Brain microvascular endothelial cell (primary cell): ENCODE data around the gene VAV2.

ENCODE experiments used
- DNase-seq: peaks from one replicate; pipeline ENCODE4 v3.0.0-alpha.2; 2020
- H3K27ac ChIP-seq: fragments of 250-450 bp; sonication (Bioruptor Pico); 2 replicates; pipeline ENCODE4 v1.5.1; 2020; ENCODE audit warnings: mild to moderate bottlenecking, moderate library complexity
- H3K27me3 ChIP-seq: fragments of 250-450 bp; sonication (Bioruptor Pico); replicated peaks from 2 replicates; pipeline ENCODE4 v1.5.1; 2020; ENCODE audit warnings: mild to moderate bottlenecking
- H3K36me3 ChIP-seq: fragments of 250-450 bp; sonication (Bioruptor Pico); replicated peaks from 2 replicates; pipeline ENCODE4 v1.5.1; 2020; ENCODE audit warnings: mild to moderate bottlenecking
- H3K4me3 ChIP-seq: 2 replicates; pipeline ENCODE4 v1.5.1; 2011; ENCODE audit warnings: low read depth, mild to moderate bottlenecking, control low read depth, low read length, moderate library complexity
- CTCF ChIP-seq: IDR thresholded peaks from 2 replicates; pipeline ENCODE4 v1.5.1; 2011; ENCODE audit warnings: low read depth, mild to moderate bottlenecking, moderate library complexity, low read length, control low read depth, inconsistent platforms; ENCODE audit errors: missing control alignments
- in situ Hi-C: cut with HindIII; loops from 2 replicates; pipeline ENCODE4 v1.10.0; 2017; ENCODE audit warnings: low sequenced_read_pairs, low pct_ligation_motif_present

VAV2 gene

GRCh38 chr9:133779516-133780403, 212.4 kb downstream of the VAV2 start:
- no peak overlapping the region for H3K27ac ChIP-seq
- no peaks in the 10 kb centered on the region for H3K27me3 ChIP-seq
- H3K36me3 ChIP-seq: peaks cover 22% of the 10 kb centered on the region
- H3K4me3 ChIP-seq: no peak overlapping the region
- in situ Hi-C loops: loop anchor here (10.0 kb wide), 1 partner anchor 215 kb away; the partner anchor contains the start of gene VAV2
- no peak for DNase-seq
- no peak for TF ChIP-seq CTCF

GRCh38 chr9:133779081-133779480, 213.0 kb downstream of the VAV2 start:
- Histone ChIP-seq H3K27me3 (no peaks in the 10 kb centered on the region), H3K36me3 (peaks cover 28% of the 10 kb centered on the region), H3K27ac (no peak overlapping the region), H3K4me3 (no peak overlapping the region)
- in situ Hi-C loops: no loop called here
- no peak for DNase-seq
- TF ChIP-seq CTCF: no peak

GRCh38 chr9:133778336-133779013, 213.6 kb downstream of the VAV2 start:
- no peak for TF ChIP-seq CTCF
- Histone ChIP-seq H3K36me3 (peaks cover 34% of the 10 kb centered on the region), H3K4me3 (no peak overlapping the region), H3K27ac (no peak overlapping the region), H3K27me3 (no peaks in the 10 kb centered on the region)
- no peak for DNase-seq
- in situ Hi-C loops: no loop called here

GRCh38 chr9:133777871-133778270, 214.3 kb downstream of the VAV2 start:
- DNase-seq: no peak
- Histone ChIP-seq H3K4me3 (no peak overlapping the region), H3K27me3 (no peaks in the 10 kb centered on the region), H3K27ac (no peak overlapping the region), H3K36me3 (peaks cover 31% of the 10 kb centered on the region)
- no peak for TF ChIP-seq CTCF
- in situ Hi-C loops: no loop called here

- no peak for TF ChIP-seq CTCF
- Histone ChIP-seq H3K4me3 (no peak overlapping the region), H3K27me3 (no peaks in the 10 kb centered on the region), H3K36me3 (peaks cover 30% of the 10 kb centered on the region), H3K27ac (no peak overlapping the region)
- no peak for DNase-seq
- in situ Hi-C loops: no loop called here
Measured at GRCh38 chr9:133777068-133777791, 214.9 kb downstream of the VAV2 start.
